Measurements from ENCODE around the gene LECT2. TPM values are rescaled to one million over a fixed set of nuclear protein-coding genes. Genes with fewer than 3 reads are reported as not detected.

The LECT2 gene
- total and polyA plus RNA-seq, 10 donors, result not detected

DNA sequence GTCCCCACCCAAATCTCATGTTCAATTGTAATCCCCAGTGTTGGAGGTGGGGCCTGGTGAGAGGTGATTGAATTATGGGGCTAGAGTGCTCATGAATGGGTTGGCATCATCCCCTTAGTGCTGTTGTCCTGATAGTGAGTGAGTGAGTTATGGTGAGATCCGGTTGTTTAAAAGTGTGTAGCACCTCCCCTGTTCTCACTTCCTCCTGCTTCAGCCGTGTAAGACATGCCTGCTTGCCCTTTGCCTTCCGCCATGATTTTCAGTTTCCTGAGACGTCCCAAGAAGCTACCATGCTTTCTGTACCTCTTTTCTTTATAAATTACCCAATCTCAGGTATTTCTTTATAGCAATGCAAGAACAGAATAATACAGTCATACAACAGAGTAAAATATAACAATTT, 742 bp upstream of the LECT2 start:
- no peaks in the 10 kb centered on the region for H3K36me3 ChIP-seq
- no peak for DNase-seq
- H3K27me3 ChIP-seq (replicated peaks in 1 of 7), result peaks cover 0 to 28% (median 0%) of the 10 kb centered on the region in 7 donors
- TF ChIP-seq POLR2AphosphoS5 (IDR thresholded peaks at IDR 0.05), result no peak
- TF ChIP-seq, protein P1, sequence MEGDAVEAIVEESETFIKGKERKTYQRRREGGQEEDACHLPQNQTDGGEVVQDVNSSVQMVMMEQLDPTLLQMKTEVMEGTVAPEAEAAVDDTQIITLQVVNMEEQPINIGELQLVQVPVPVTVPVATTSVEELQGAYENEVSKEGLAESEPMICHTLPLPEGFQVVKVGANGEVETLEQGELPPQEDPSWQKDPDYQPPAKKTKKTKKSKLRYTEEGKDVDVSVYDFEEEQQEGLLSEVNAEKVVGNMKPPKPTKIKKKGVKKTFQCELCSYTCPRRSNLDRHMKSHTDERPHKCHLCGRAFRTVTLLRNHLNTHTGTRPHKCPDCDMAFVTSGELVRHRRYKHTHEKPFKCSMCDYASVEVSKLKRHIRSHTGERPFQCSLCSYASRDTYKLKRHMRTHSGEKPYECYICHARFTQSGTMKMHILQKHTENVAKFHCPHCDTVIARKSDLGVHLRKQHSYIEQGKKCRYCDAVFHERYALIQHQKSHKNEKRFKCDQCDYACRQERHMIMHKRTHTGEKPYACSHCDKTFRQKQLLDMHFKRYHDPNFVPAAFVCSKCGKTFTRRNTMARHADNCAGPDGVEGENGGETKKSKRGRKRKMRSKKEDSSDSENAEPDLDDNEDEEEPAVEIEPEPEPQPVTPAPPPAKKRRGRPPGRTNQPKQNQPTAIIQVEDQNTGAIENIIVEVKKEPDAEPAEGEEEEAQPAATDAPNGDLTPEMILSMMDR (IDR thresholded peaks at IDR 0.05 in 8 of 11, conservative IDR thresholded peaks at IDR 0.05 in 3 of 11), result no peak
- H3K4me1 ChIP-seq, result no peaks in the 10 kb centered on the region
- H3K9me3 ChIP-seq, result no peaks in the 10 kb centered on the region
- 64 to 69% (median 67%) methylated on average over 4 of the region's 4 CpGs for WGBS, 5 donors
- intact Hi-C loops (cut with DNase I; ENCODE audit: low total_unique reads), result no loop called here
- no peak overlapping the region for H3K27ac ChIP-seq
- no peak overlapping the region for H3K4me3 ChIP-seq

DNA sequence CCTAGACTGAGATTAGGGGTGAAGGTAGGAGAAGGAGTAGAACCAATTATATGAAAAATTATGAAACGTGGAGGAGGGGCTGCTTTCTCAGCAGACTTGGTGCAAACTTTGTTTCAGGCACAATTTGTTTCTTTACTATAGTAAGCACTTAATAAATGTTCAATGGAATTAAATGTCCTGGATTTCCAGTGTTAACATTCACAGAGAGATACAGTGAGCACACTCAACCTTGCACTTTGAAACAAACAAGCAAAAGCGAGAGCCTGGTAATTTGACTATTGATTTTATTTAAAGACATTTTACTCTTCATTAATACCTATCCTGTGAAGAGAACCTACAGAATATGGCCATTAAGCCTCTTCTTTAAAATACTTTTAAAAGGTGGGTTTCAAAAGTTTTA, 933 bp downstream of the LECT2 start:
- Histone ChIP-seq H3K9me3 (no peaks in the 10 kb centered on the region), H3K4me1 (no peaks in the 10 kb centered on the region), H3K27ac (no peak overlapping the region), H3K36me3 (no peaks in the 10 kb centered on the region), H3K4me3 (no peak overlapping the region), H3K27me3 (replicated peaks in 1 of 7) (peaks cover 0 to 28% (median 0%) of the 10 kb centered on the region in 7 donors)
- WGBS, 5 donors, result 77 to 90% (median 80%) methylated on average over 2 of the region's 2 CpGs
- no peak for DNase-seq
- no peak for TF ChIP-seq POLR2A (IDR thresholded peaks at IDR 0.05)
- TF ChIP-seq, protein P1 (IDR thresholded peaks at IDR 0.05 in 8 of 11, conservative IDR thresholded peaks at IDR 0.05 in 3 of 11), result no peak
- no peak for TF ChIP-seq POLR2AphosphoS5 (IDR thresholded peaks at IDR 0.05)
- intact Hi-C loops (cut with DNase I; ENCODE audit: low total_unique reads), result no loop called here

DNA sequence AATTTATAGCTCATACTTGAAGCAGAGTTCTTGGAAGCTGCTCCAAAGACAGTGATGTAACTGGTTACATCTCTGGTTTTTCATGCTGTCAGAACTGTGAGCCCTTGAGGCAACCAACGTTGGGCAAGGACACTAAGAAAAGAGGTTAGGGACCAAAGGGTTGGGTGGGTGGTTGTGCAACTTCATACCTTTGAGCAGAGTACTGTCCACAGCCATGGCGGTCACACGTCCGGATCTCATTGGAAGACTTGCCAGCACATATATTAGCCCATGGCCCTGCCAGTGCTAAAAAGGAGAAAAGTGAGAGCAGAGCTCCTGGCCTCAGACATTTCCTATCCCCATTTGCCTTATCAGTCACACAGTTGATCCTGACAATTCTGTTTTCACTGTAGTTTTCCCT, 2.1 kb downstream of the LECT2 start:
- Histone ChIP-seq H3K27me3 (replicated peaks in 1 of 7) (peaks cover 0 to 28% (median 0%) of the 10 kb centered on the region in 7 donors), H3K9me3 (no peaks in the 10 kb centered on the region), H3K4me1 (no peaks in the 10 kb centered on the region), H3K4me3 (no peak overlapping the region), H3K27ac (no peak overlapping the region), H3K36me3 (no peaks in the 10 kb centered on the region)
- intact Hi-C loops (cut with DNase I; ENCODE audit: low total_unique reads), result no loop called here
- TF ChIP-seq POLR2AphosphoS5 (IDR thresholded peaks at IDR 0.05), result no peak
- TF ChIP-seq POLR2A (IDR thresholded peaks at IDR 0.05), result no peak
- TF ChIP-seq, protein P1 (IDR thresholded peaks at IDR 0.05 in 8 of 11, conservative IDR thresholded peaks at IDR 0.05 in 3 of 11), result no peak
- DNase-seq, result no peak
- WGBS, 5 donors, result 82 to 93% (median 88%) methylated on average over 4 of the region's 4 CpGs

DNA sequence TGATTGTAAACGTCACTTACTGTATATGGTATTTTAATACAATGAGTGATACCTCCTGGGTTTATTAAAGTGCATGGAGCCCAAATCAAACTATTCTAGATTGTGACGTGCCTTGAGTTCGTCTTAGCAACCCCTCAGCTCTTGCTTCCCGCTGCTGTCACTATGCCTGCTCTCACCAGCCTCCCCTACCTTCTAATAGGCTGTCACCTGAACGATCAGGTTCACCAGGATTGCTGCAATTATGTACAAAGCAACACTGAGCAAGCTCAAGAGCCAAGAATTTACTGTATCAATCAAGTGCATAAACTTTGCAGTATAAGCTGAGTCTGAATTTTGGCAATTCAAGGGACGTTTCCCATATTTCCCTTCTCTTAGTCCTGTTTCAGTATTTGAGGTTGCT, 3.0 kb downstream of the LECT2 start:
- Histone ChIP-seq H3K27me3 (replicated peaks in 1 of 7) (peaks cover 0 to 28% (median 0%) of the 10 kb centered on the region in 7 donors), H3K36me3 (no peaks in the 10 kb centered on the region), H3K4me1 (no peaks in the 10 kb centered on the region), H3K27ac (no peak overlapping the region), H3K9me3 (no peaks in the 10 kb centered on the region), H3K4me3 (no peak overlapping the region)
- no peak for DNase-seq
- intact Hi-C loops (cut with DNase I; ENCODE audit: low total_unique reads), result no loop called here
- 69 to 92% (median 84%) methylated on average over 6 of the region's 6 CpGs for WGBS, 5 donors
- TF ChIP-seq POLR2AphosphoS5 (IDR thresholded peaks at IDR 0.05) (no peak), POLR2A (IDR thresholded peaks at IDR 0.05) (no peak)
- TF ChIP-seq, protein P1 (IDR thresholded peaks at IDR 0.05 in 8 of 11, conservative IDR thresholded peaks at IDR 0.05 in 3 of 11), result no peak

Data from spleen (tissue), 11 donors.